Effector memory CD4-positive, alpha-beta T cell (primary cell): Measurements from ENCODE around the gene RAD51B.
"Not testable (repeated sequence)": the region's sequence is repeated elsewhere in the genome, so short reads cannot be mapped to it uniquely, and the experiment has no call there.

Experiments used
- DNase-seq, 3 donors: peaks; one replicate each; pipeline ENCODE4 v3.0.0-alpha.2; 2020
- H3K27ac ChIP-seq: 2 replicates; pipeline ENCODE4 v1.7.0; 2013; ENCODE audit warnings: mild to moderate bottlenecking, low read length, moderate library complexity; ENCODE audit not compliant: insufficient read depth, poor library complexity, severe bottlenecking
- H3K27me3 ChIP-seq: replicated peaks from 2 replicates; pipeline ENCODE4 v1.7.0; 2013; ENCODE audit warnings: mild to moderate bottlenecking, low read length; ENCODE audit not compliant: insufficient read depth, control insufficient read depth, poor library complexity, severe bottlenecking
- H3K36me3 ChIP-seq: 2 replicates; pipeline ENCODE4 v1.7.0; 2013; ENCODE audit warnings: mild to moderate bottlenecking, low read length, moderate library complexity; ENCODE audit not compliant: control insufficient read depth, insufficient read depth
- H3K4me1 ChIP-seq: 2 replicates; pipeline ENCODE4 v1.7.0; 2013; ENCODE audit warnings: low read length, mild to moderate bottlenecking; ENCODE audit not compliant: control insufficient read depth, insufficient read depth, poor library complexity, severe bottlenecking
- H3K4me3 ChIP-seq: 2 replicates; pipeline ENCODE4 v1.7.0; 2013; ENCODE audit warnings: low read length, low read depth, mild to moderate bottlenecking; ENCODE audit not compliant: insufficient read depth, poor library complexity, severe bottlenecking
- H3K9me3 ChIP-seq: 2 replicates; pipeline ENCODE4 v1.7.0; 2013; ENCODE audit warnings: mild to moderate bottlenecking, low read length, moderate library complexity; ENCODE audit not compliant: control insufficient read depth

Gene RAD51B

GRCh38 chr14:68421116-68421515, 601.5 kb downstream of the RAD51B start:
- H3K36me3 ChIP-seq = no peaks in the 10 kb centered on the region
- DNase-seq = no peak
- no peaks in the 10 kb centered on the region for H3K4me1 ChIP-seq

GRCh38 chr14:68423686-68424085, 604.1 kb downstream of the RAD51B start:
- Histone ChIP-seq H3K4me3 (no peak overlapping the region), H3K27me3 (no peaks in the 10 kb centered on the region), H3K36me3 (no peaks in the 10 kb centered on the region), H3K9me3 (no peaks in the 10 kb centered on the region), H3K27ac (no peak overlapping the region), H3K4me1 (no peaks in the 10 kb centered on the region)
- DNase-seq = no peak

More at GRCh38 chr14:68421116-68421515, 601.5 kb downstream of the RAD51B start:
- no peak overlapping the region for H3K27ac ChIP-seq
- no peaks in the 10 kb centered on the region for H3K27me3 ChIP-seq
- H3K4me3 ChIP-seq = no peak overlapping the region
- H3K9me3 ChIP-seq = no peaks in the 10 kb centered on the region

GRCh38 chr14:68424443-68425172, 605.0 kb downstream of the RAD51B start:
- no peak for DNase-seq
- Histone ChIP-seq H3K27ac (no peak overlapping the region), H3K9me3 (no peaks in the 10 kb centered on the region), H3K4me1 (no peaks in the 10 kb centered on the region), H3K27me3 (no peaks in the 10 kb centered on the region), H3K36me3 (no peaks in the 10 kb centered on the region), H3K4me3 (no peak overlapping the region)

- no peak for DNase-seq
- Histone ChIP-seq H3K4me3 (no peak overlapping the region), H3K36me3 (no peaks in the 10 kb centered on the region)
These were observed 607.3 kb downstream of the RAD51B start for GRCh38 chr14:68426661-68427549.

GRCh38 chr14:68427550-68427890, 607.9 kb downstream of the RAD51B start:
- H3K27me3 ChIP-seq = no peaks in the 10 kb centered on the region

More at GRCh38 chr14:68426661-68427549, 607.3 kb downstream of the RAD51B start:
- Histone ChIP-seq H3K4me1 (no peaks in the 10 kb centered on the region), H3K9me3 (no peaks in the 10 kb centered on the region), H3K27me3 (no peaks in the 10 kb centered on the region), H3K27ac (no peak overlapping the region)

GRCh38 chr14:68428900-68429299, 609.3 kb downstream of the RAD51B start:
- not testable (repeated sequence) for DNase-seq, H3K36me3 ChIP-seq, H3K4me1 ChIP-seq, H3K4me3 ChIP-seq, H3K27ac ChIP-seq, H3K9me3 ChIP-seq, H3K27me3 ChIP-seq

More at GRCh38 chr14:68427550-68427890, 607.9 kb downstream of the RAD51B start:
- no peaks in the 10 kb centered on the region for H3K9me3 ChIP-seq
- no peak overlapping the region for H3K4me3 ChIP-seq
- no peak overlapping the region for H3K27ac ChIP-seq
- H3K4me1 ChIP-seq = no peaks in the 10 kb centered on the region
- no peaks in the 10 kb centered on the region for H3K36me3 ChIP-seq
- no peak for DNase-seq

GRCh38 chr14:68434173-68434572, 614.6 kb downstream of the RAD51B start:
- not testable (repeated sequence) for H3K4me3 ChIP-seq, DNase-seq, H3K27ac ChIP-seq

GRCh38 chr14:68435631-68436030, 616.1 kb downstream of the RAD51B start:
- not testable (repeated sequence) for DNase-seq, H3K4me3 ChIP-seq, H3K36me3 ChIP-seq, H3K4me1 ChIP-seq, H3K9me3 ChIP-seq, H3K27me3 ChIP-seq, H3K27ac ChIP-seq

More at GRCh38 chr14:68434173-68434572, 614.6 kb downstream of the RAD51B start:
- H3K9me3 ChIP-seq, H3K36me3 ChIP-seq, H3K4me1 ChIP-seq, H3K27me3 ChIP-seq: not testable (repeated sequence)

- no peaks in the 10 kb centered on the region for H3K4me1 ChIP-seq
- no peaks in the 10 kb centered on the region for H3K9me3 ChIP-seq
- no peak overlapping the region for H3K4me3 ChIP-seq
- H3K36me3 ChIP-seq = no peaks in the 10 kb centered on the region
- no peak for DNase-seq
- H3K27ac ChIP-seq = no peak overlapping the region
- no peaks in the 10 kb centered on the region for H3K27me3 ChIP-seq
These were observed 620.1 kb downstream of the RAD51B start for GRCh38 chr14:68439676-68440075.

GRCh38 chr14:68440820-68441219, 621.2 kb downstream of the RAD51B start:
- Histone ChIP-seq H3K27me3 (no peaks in the 10 kb centered on the region), H3K27ac (no peak overlapping the region), H3K4me3 (no peak overlapping the region), H3K36me3 (no peaks in the 10 kb centered on the region), H3K9me3 (no peaks in the 10 kb centered on the region), H3K4me1 (no peaks in the 10 kb centered on the region)
- no peak for DNase-seq
